ENCODE results near the gene ADGRV1.

ADGRV1 gene

DNA sequence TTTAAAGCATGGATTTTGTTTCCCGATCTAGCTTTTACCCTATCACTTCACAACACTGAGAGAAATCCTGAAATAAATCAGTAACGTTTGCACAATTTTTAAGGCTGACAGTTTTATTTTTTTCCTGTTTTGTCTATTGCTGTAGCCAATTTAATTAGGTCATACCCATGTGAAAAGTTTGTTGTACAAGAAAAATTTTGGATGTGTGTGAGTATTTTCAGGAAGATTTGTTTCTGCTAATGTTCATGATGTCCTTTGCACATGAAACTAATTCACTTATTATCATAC lies 586.7 kb downstream of the ADGRV1 start:
- in situ Hi-C loops (cut with MboI; ENCODE audit: low sequenced_read_pairs): no loop called here

- in situ Hi-C loops (cut with MboI; ENCODE audit: low sequenced_read_pairs): no loop called here
Observed at GRCh38 chr5:91146230-91146629, 587.6 kb downstream of the ADGRV1 start.

DNA sequence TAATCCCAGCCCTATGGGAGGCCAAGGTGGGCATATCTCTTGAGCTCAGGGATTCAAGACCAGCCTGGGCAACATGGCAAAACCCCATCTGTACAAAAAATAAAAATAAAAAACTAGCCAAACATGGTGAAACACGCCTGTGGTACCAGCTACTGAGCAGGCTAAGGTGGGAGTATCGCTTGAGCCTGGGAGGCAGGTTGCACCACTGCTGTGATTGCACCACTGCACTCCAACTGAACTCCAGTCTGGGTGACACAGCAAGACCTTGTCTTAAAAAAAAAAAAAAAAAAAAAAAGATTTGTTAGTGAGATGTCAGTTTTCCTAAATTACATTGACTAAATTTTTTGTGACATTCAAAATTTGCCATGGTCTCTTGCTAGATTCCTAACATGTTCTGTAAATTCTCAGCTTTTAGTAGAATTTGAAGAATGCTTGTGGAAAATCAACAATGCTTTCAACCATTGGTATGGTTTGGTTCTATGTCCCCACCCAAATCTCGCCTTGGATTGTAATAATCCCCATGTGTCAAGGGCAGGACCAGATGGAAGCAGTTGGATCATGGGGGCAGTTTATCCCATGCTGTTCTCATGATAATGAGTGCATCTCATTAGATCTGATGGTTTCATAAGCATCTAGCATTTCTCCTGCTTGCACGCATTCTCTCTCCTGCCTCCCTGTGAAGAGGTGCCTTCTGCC lies 588.5 kb downstream of the ADGRV1 start:
- in situ Hi-C loops (cut with MboI; ENCODE audit: low sequenced_read_pairs): no loop called here

DNA sequence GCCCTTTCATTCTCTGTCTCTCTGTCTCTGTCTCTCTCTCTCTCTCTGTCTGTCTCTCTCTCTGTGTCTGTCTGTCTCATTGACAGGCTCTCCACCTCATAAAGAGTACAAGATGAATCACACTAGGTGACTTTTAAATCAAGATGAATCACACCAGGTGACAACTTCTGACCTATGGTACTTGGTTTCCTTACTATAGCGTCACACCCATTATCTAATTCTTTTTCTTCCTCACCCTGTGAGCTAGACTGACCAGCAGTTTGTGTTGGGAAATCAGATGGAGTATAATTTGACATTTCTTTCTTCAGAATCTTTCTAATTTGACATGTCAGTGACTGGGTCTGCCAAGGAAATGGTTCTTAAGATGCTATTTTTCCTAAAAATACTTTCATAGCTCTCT lies 591.6 kb downstream of the ADGRV1 start:
- in situ Hi-C loops (cut with MboI; ENCODE audit: low sequenced_read_pairs): no loop called here

- in situ Hi-C loops (cut with MboI; ENCODE audit: low sequenced_read_pairs): no loop called here
Observed at GRCh38 chr5:91150636-91151035, 592.0 kb downstream of the ADGRV1 start.

DNA sequence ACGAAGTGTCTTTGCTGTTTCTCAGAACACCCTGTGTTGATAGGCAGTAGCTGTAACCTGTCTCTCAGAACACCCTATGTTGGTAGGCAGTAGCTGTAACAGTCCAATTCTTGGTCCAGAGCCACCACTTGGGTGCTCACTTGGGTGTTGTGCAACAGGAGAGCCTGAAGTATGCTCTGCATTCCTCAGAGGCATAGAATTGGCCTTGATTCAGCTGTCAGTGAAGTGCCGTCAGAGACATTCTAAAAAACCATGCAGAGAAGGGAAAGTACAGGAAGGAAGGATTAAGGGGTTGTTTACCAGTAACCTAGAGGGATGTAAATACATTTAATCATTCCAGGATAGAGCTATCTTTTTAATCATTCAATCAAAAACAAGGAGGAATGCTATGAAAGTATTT lies 593.4 kb downstream of the ADGRV1 start:
- in situ Hi-C loops (cut with MboI; ENCODE audit: low sequenced_read_pairs): no loop called here

- in situ Hi-C loops (cut with MboI; ENCODE audit: low sequenced_read_pairs): no loop called here
Observed at GRCh38 chr5:91154338-91154737, 595.7 kb downstream of the ADGRV1 start.

- in situ Hi-C loops (cut with MboI; ENCODE audit: low sequenced_read_pairs): no loop called here
Observed at GRCh38 chr5:91155274-91155673, 596.7 kb downstream of the ADGRV1 start.

GRCh38 chr5:91156242-91156641 lies 597.6 kb downstream of the ADGRV1 start:
- in situ Hi-C loops (cut with MboI; ENCODE audit: low sequenced_read_pairs): no loop called here

DNA sequence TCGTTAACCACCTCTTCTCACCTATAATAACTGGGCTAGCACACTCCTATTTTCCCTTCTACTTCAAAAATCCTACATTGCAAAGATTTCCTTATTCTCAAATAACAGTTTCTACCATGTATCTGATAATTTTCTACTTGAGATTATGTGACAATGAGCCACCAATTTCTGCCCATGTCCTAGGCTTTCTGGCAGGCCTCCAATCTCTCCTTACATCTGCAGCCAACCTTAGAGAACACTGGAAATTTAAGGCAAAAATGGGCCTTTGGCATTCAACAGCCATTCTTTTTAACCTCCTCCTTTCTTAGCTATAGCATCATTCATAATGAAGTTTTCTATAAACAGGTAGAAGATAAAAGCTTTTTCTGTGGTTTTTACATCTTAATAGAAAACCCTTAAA lies 599.4 kb downstream of the ADGRV1 start:
- in situ Hi-C loops (cut with MboI; ENCODE audit: low sequenced_read_pairs): no loop called here

DNA sequence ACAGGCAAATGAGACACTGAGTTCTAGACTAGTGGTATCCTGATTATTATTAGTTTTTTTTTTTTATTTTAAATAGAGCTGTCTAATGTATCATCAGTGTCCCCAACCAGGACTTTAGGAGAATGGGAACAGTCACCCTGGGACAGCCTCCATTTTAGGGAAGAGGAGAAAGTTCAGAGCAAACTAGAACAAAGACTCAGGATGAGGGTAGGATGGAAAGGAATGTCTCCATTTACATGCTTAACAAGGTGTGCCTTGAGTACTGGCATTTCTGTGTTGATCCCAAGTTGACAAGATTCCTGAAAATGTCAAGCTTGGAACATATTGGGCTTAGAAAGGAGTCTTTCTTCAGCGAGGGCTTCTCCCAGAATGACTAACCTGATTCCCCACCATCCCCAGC lies 601.0 kb downstream of the ADGRV1 start:
- in situ Hi-C loops (cut with MboI; ENCODE audit: low sequenced_read_pairs): no loop called here

DNA sequence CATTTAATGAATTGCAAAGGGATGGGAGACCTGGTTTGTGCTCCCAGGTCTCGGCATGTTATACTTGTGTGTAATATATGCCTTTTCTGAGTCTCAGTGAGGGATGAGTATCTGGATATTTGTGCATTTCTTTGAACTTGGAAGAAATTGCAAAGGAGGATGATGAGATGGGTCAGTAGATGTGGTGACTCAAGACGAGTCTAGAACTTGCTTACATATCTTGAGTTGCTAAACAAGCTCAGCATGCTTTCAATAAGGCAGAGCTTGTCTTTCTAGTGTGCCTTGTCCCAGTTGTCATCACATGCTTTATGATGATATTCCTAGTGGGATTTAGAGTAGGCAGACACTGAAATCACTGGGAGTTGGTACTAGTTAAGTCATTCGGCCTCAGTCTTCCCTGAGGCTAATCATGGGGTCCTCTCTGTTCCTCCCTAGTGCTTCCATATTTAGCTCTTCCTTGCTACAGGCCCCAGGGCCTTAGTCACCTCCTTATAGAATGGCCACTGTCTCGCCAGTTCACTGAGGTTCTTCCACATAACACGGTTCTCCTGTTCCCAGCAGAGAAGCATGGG lies 602.2 kb downstream of the ADGRV1 start:
- in situ Hi-C loops (cut with MboI; ENCODE audit: low sequenced_read_pairs): no loop called here

- in situ Hi-C loops (cut with MboI; ENCODE audit: low sequenced_read_pairs): no loop called here
Observed at GRCh38 chr5:91162534-91163381, 604.2 kb downstream of the ADGRV1 start.

- in situ Hi-C loops (cut with MboI; ENCODE audit: low sequenced_read_pairs): no loop called here
Observed at GRCh38 chr5:91164424-91164823, 605.8 kb downstream of the ADGRV1 start.

DNA sequence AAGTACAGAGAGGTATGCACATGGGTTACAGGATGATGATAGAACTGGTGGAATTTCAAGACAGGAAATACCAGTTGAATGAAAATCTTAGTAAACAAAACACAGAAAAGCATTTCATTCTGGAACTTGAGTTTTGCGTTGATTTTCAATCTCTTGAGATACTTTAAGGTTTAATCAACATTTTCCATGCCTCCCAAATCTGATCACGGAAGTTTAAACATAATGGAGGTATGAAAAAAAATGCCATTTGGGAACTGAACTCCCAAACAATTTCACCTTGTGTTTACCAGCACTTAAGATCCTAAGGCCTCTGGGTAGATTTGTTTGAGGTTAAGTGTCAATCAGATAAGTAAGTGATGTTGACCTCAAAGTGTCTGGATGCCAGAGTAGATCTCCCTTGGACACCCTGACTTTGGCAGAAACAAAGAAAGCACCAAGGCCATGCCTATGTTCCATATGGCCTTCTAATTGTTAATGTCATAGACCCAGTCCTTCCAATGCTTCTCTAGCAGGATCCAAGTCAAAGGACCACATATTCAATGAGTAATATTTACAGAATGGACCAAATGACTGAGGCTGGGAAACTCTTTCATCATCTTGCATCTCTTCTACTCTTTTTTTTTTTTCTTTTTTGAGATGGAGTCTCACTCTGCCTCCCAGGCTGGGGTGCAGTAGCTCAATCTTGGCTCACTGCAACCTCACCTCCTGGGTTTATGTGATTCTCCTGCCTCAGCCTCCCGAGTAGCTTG lies 607.6 kb downstream of the ADGRV1 start:
- in situ Hi-C loops (cut with MboI; ENCODE audit: low sequenced_read_pairs): no loop called here

DNA sequence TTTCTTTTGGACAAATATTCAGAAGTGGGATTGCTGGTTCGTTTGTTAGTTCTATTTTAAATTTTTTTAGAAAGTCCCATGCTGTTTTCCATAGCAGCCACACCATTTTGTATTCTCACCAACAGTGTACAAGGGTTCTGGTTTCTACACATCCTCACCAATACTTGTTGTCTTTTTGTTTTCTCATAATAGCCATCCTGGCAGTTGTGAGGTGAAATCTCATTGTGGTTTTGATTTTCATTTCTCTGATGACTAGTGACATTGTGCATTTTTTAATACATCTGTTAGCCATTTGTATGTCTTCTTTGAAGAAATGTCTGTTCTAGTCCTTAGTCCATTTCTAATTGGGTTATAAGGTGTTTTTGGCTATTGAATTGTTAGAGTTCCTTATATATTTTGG lies 610.3 kb downstream of the ADGRV1 start:
- in situ Hi-C loops (cut with MboI; ENCODE audit: low sequenced_read_pairs): no loop called here

- in situ Hi-C loops (cut with MboI; ENCODE audit: low sequenced_read_pairs): no loop called here
Observed at GRCh38 chr5:91170266-91170665, 611.7 kb downstream of the ADGRV1 start.

DNA sequence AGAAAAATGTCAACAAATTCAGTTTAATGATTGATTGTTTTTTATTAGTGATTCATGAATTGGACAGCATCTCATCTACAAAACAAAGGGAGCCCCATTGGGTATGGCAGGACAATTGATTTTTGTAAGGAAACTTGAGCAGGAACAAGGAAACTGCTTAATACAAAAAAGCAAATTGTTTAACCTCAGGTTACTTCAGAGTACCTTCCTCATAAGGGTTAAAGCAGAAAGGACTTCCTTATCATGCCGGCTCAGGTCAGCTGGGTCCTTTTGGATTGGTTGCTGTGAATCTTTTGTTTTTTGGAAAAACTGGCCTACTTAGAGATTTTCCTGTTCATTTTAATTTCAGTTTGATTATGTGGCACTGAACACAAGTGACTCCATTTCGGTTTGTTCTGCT lies 612.7 kb downstream of the ADGRV1 start:
- in situ Hi-C loops (cut with MboI; ENCODE audit: low sequenced_read_pairs): no loop called here

- in situ Hi-C loops (cut with MboI; ENCODE audit: low sequenced_read_pairs): no loop called here
Observed at GRCh38 chr5:91174396-91174795, 615.8 kb downstream of the ADGRV1 start.

DNA sequence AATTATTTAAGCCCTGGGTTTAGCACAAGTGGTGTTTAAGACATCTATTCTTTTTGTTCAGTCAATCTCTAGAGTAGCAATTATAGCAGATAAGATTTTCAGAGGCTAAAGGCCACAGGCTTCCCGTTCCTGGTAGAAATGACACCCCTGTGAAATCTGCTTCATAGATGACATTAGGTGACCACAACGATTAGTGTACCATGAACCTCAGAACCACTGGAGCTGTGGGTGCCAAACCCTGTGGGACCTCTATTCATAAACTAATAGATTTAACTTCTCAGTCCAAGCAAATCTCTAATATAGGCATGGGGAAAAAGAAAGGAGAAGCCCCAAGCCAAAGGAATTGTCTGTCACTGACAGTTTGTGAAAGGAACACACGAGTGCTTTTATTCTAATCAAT lies 617.1 kb downstream of the ADGRV1 start:
- in situ Hi-C loops (cut with MboI; ENCODE audit: low sequenced_read_pairs): no loop called here

DNA sequence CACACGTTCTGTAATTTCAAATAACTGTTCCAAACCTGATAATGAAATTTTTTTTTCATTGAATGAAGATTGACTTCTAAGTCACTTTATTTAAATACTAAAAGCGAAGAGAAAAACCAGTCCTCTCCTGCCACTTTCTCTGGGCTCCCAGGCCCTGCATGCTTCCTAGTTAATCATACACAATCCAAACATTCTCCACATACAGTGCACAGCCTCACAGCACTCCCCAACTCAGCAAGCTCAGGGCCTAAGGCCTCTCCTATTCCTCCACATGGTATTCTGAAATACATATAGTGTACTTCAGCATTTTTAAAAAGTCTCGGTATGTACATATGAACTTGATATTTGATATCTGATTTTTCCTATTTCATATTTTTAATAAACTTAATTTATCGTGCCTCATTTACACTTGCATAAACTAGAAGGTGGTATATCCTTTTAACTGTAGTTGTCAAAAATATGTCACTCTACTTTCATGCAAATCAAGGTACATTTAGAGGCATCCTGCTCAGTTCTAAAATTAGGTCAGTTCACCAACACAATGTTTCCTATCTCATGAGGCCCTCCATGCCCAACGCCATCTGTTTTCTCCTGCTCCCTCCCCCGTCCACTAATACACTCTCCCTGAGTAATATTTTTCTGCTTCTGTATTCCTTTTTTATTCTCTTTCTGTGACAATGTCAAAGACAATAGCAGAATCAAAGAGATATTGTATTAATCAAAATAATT lies 617.9 kb downstream of the ADGRV1 start:
- in situ Hi-C loops (cut with MboI; ENCODE audit: low sequenced_read_pairs): no loop called here

Measured in hTERT RPE-1 (cell line).